Neural progenitor cell (in vitro differentiated cells): ENCODE measurements around the gene XPC.

Experiments
- CTCF ChIP-seq: fragments of 200-600 bp; sonication (generic); IDR thresholded peaks from 2 replicates; pipeline ENCODE4 v1.5.1; 2017; ENCODE audit warnings: antibody characterized with exemption, mild to moderate bottlenecking
- EZH2 ChIP-seq: fragments of 200-600 bp; sonication (generic); IDR thresholded peaks from 2 replicates; pipeline ENCODE4 v1.6.1; 2017; ENCODE audit warnings: antibody characterized with exemption, mild to moderate bottlenecking, moderate library complexity

- TF ChIP-seq EZH2 (no peak), CTCF (no peak)
These were observed 60.7 kb downstream of the XPC start for GRCh38 chr3:14117468-14118399.
